Neural cell (in vitro differentiated cells): ENCODE measurements around the gene KIFC3.

ENCODE experiments used
- CTCF ChIP-seq: fragments of 450-650 bp; IDR thresholded peaks from 2 replicates; pipeline ENCODE4 v1.5.1; 2014; ENCODE audit warnings: antibody characterized with exemption, mild to moderate bottlenecking, moderate library complexity; ENCODE audit not compliant: poor library complexity, severe bottlenecking
- EZH2 ChIP-seq: fragments of 200-600, 300-800 bp; shearing (Covaris generic), sonication (generic); IDR thresholded peaks from 2 replicates; pipeline ENCODE4 v1.6.1; 2014; ENCODE audit warnings: antibody characterized with exemption, low read length, borderline replicate concordance, mild to moderate bottlenecking; ENCODE audit not compliant: insufficient read depth, poor library complexity, severe bottlenecking
- RAD21 ChIP-seq: fragments of 450-650 bp; conservative IDR thresholded peaks from 2 replicates; pipeline ENCODE4 v1.6.1; 2014; ENCODE audit warnings: antibody characterized with exemption, mild to moderate bottlenecking, moderate library complexity
- REST ChIP-seq: IDR thresholded peaks from 2 replicates; pipeline ENCODE4 v1.6.1; 2012; ENCODE audit warnings: borderline replicate concordance

- no peak for TF ChIP-seq CTCF
- no peak for TF ChIP-seq EZH2
- TF ChIP-seq REST = no peak
- TF ChIP-seq RAD21 = no peak
Measured at GRCh38 chr16:57748596-57748995, 53.7 kb downstream of the KIFC3 start.
